ENCODE data around the gene USP36. TPM values are rescaled to one million over a fixed set of nuclear protein-coding genes. Genes with fewer than 3 reads are reported as not detected.

USP36 gene
- total RNA-seq, 1 experiment from 2014 or later, result 37.5 TPM

GRCh38 chr17:78822552-78822951 is 18.1 kb downstream of the USP36 start:
- intact Hi-C loops (cut with micrococcal nuclease), result no loop called here
- peaks cover 23% of the 10 kb centered on the region for H4K20me1 ChIP-seq (ENCODE audit: low read length)
- H2AFZ ChIP-seq (ENCODE audit: low read length), result no peak overlapping the region
- no TSS peak for BruUV-seq (replicated peaks)
- H3K27ac ChIP-seq (ENCODE audit: low read length), result no peak overlapping the region
- H3K4me1 ChIP-seq (ENCODE audit: insufficient read depth, low read length), result no peaks in the 10 kb centered on the region
- H3K9me2 ChIP-seq (replicated peaks; ENCODE audit: low read length), result no peaks in the 10 kb centered on the region
- no peak for TF ChIP-seq EZH2 (IDR thresholded peaks at IDR 0.05; ENCODE audit: low read length, unreplicated experiment)
- TF ChIP-seq, protein P1, sequence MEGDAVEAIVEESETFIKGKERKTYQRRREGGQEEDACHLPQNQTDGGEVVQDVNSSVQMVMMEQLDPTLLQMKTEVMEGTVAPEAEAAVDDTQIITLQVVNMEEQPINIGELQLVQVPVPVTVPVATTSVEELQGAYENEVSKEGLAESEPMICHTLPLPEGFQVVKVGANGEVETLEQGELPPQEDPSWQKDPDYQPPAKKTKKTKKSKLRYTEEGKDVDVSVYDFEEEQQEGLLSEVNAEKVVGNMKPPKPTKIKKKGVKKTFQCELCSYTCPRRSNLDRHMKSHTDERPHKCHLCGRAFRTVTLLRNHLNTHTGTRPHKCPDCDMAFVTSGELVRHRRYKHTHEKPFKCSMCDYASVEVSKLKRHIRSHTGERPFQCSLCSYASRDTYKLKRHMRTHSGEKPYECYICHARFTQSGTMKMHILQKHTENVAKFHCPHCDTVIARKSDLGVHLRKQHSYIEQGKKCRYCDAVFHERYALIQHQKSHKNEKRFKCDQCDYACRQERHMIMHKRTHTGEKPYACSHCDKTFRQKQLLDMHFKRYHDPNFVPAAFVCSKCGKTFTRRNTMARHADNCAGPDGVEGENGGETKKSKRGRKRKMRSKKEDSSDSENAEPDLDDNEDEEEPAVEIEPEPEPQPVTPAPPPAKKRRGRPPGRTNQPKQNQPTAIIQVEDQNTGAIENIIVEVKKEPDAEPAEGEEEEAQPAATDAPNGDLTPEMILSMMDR (conservative IDR thresholded peaks at IDR 0.05; ENCODE audit: low read depth, low read length), result no peak
- no peak for TF ChIP-seq EZH2phosphoT487 (IDR thresholded peaks at IDR 0.05; ENCODE audit: borderline replicate concordance, low read length)
- H3K36me3 ChIP-seq (ENCODE audit: low read depth, low read length), result peaks cover 91% of the 10 kb centered on the region
- H3K9ac ChIP-seq (ENCODE audit: low read length), result no peak overlapping the region
- H3F3A ChIP-seq (ENCODE audit: low read length, unreplicated experiment), result no peaks in the 10 kb centered on the region
- no peaks in the 10 kb centered on the region for H3K9me3 ChIP-seq (ENCODE audit: low read length)
- H3K4me3 ChIP-seq (ENCODE audit: low read length), result no peak overlapping the region
- no peak for ATAC-seq
- no peaks in the 10 kb centered on the region for H3K27me3 ChIP-seq (ENCODE audit: low read length)
- POLR2A ChIA-PET (ENCODE audit: unreplicated experiment), result no interaction called here
- H3K4me2 ChIP-seq (ENCODE audit: low read length), result no peak overlapping the region
- no peak for DNase-seq
- H3K79me2 ChIP-seq (ENCODE audit: low read length), result peaks cover 11% of the 10 kb centered on the region; the same call in 1 of the 2 replicates
- CTCF ChIA-PET, result no interaction called here

DNA sequence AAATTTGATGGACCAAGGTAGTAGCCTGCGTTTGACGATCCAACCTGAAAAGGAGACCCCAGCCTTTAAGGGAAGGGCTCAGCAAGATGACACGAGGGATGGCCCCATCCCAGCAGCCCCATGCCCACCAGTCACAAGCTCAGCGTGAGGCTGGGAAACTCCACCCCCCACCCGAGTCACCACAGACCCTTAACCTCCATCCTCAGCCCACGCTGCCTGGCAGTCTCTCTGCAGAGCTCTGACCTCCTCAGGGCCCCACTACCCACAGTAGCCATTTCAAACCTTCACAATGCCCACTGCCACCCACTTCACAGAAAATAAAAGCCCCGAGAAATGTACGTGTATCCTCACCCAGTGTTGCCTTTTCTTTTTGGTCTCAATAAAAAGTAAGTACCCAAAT is 18.7 kb downstream of the USP36 start:
- intact Hi-C loops (cut with micrococcal nuclease), result no loop called here
- no peak overlapping the region for H3K9ac ChIP-seq (ENCODE audit: low read length)
- no peaks in the 10 kb centered on the region for H3K4me1 ChIP-seq (ENCODE audit: insufficient read depth, low read length)
- peaks cover 23% of the 10 kb centered on the region for H4K20me1 ChIP-seq (ENCODE audit: low read length)
- no peaks in the 10 kb centered on the region for H3K9me3 ChIP-seq (ENCODE audit: low read length)
- H3K27me3 ChIP-seq (ENCODE audit: low read length), result no peaks in the 10 kb centered on the region
- H3K27ac ChIP-seq (ENCODE audit: low read length), result no peak overlapping the region
- ChIA-PET POLR2A (ENCODE audit: unreplicated experiment) (no interaction called here), CTCF (no interaction called here)
- peaks cover 93% of the 10 kb centered on the region for H3K36me3 ChIP-seq (ENCODE audit: low read depth, low read length)
- H3K79me2 ChIP-seq (ENCODE audit: low read length), result peaks cover 11% of the 10 kb centered on the region; the same call in 1 of the 2 replicates
- no peaks in the 10 kb centered on the region for H3F3A ChIP-seq (ENCODE audit: low read length, unreplicated experiment)
- no peak overlapping the region for H3K4me3 ChIP-seq (ENCODE audit: low read length)
- no peak overlapping the region for H2AFZ ChIP-seq (ENCODE audit: low read length)
- no TSS peak for BruUV-seq (replicated peaks)
- TF ChIP-seq EZH2 (IDR thresholded peaks at IDR 0.05; ENCODE audit: low read length, unreplicated experiment) (no peak), EZH2phosphoT487 (IDR thresholded peaks at IDR 0.05; ENCODE audit: borderline replicate concordance, low read length) (no peak)
- no peak overlapping the region for H3K4me2 ChIP-seq (ENCODE audit: low read length)
- DNase-seq (no peak), ATAC-seq (no peak)
- H3K9me2 ChIP-seq (replicated peaks; ENCODE audit: low read length), result no peaks in the 10 kb centered on the region

GRCh38 chr17:78820841-78821240 is 19.8 kb downstream of the USP36 start:
- H3K9me2 ChIP-seq (replicated peaks; ENCODE audit: low read length), result no peaks in the 10 kb centered on the region
- ChIA-PET CTCF (no interaction called here), POLR2A (ENCODE audit: unreplicated experiment) (no interaction called here)
- no peaks in the 10 kb centered on the region for H3K9me3 ChIP-seq (ENCODE audit: low read length)
- peaks cover 92% of the 10 kb centered on the region for H3K36me3 ChIP-seq (ENCODE audit: low read depth, low read length)
- TF ChIP-seq EZH2phosphoT487 (IDR thresholded peaks at IDR 0.05; ENCODE audit: borderline replicate concordance, low read length) (no peak), EZH2 (IDR thresholded peaks at IDR 0.05; ENCODE audit: low read length, unreplicated experiment) (no peak)
- TF ChIP-seq, protein P1 (conservative IDR thresholded peaks at IDR 0.05; ENCODE audit: low read depth, low read length), result no peak
- no TSS peak for BruUV-seq (replicated peaks)
- ATAC-seq (no peak), DNase-seq (no peak)
- no peak overlapping the region for H3K4me2 ChIP-seq (ENCODE audit: low read length)
- no peak overlapping the region for H2AFZ ChIP-seq (ENCODE audit: low read length)
- H3K79me2 ChIP-seq (ENCODE audit: low read length), result peaks cover 11% of the 10 kb centered on the region; the same call in 1 of the 2 replicates
- intact Hi-C loops (cut with micrococcal nuclease), result no loop called here
- H3K27ac ChIP-seq (ENCODE audit: low read length), result no peak overlapping the region
- H3K4me1 ChIP-seq (ENCODE audit: insufficient read depth, low read length), result no peaks in the 10 kb centered on the region
- no peak overlapping the region for H3K4me3 ChIP-seq (ENCODE audit: low read length)
- no peaks in the 10 kb centered on the region for H3F3A ChIP-seq (ENCODE audit: low read length, unreplicated experiment)
- no peaks in the 10 kb centered on the region for H3K27me3 ChIP-seq (ENCODE audit: low read length)
- peaks cover 23% of the 10 kb centered on the region for H4K20me1 ChIP-seq (ENCODE audit: low read length)
- no peak overlapping the region for H3K9ac ChIP-seq (ENCODE audit: low read length)
